PFSK-1 (cell line): ENCODE measurements around the gene ZNF217.

Experiments
- POLR2AphosphoS5 ChIP-seq: IDR thresholded peaks from 2 replicates; pipeline ENCODE4 v1.6.1; 2012; ENCODE audit warnings: low read depth, mild to moderate bottlenecking, control low read depth, low read length, moderate library complexity
- TF ChIP-seq, protein P1 (sequence below), 2 experiments: IDR thresholded peaks; 2 replicates each; pipeline versions ENCODE4 v1.6.1 to v1.8.0; 2011 to 2012; ENCODE audit warnings: low read depth in 2 of 2, low read length in 2 of 2, control low read depth in 1 of 2, inconsistent platforms in 1 of 2, mild to moderate bottlenecking in 1 of 2, moderate library complexity in 1 of 2; ENCODE audit not compliant: insufficient read depth in 1 of 2

DNA sequence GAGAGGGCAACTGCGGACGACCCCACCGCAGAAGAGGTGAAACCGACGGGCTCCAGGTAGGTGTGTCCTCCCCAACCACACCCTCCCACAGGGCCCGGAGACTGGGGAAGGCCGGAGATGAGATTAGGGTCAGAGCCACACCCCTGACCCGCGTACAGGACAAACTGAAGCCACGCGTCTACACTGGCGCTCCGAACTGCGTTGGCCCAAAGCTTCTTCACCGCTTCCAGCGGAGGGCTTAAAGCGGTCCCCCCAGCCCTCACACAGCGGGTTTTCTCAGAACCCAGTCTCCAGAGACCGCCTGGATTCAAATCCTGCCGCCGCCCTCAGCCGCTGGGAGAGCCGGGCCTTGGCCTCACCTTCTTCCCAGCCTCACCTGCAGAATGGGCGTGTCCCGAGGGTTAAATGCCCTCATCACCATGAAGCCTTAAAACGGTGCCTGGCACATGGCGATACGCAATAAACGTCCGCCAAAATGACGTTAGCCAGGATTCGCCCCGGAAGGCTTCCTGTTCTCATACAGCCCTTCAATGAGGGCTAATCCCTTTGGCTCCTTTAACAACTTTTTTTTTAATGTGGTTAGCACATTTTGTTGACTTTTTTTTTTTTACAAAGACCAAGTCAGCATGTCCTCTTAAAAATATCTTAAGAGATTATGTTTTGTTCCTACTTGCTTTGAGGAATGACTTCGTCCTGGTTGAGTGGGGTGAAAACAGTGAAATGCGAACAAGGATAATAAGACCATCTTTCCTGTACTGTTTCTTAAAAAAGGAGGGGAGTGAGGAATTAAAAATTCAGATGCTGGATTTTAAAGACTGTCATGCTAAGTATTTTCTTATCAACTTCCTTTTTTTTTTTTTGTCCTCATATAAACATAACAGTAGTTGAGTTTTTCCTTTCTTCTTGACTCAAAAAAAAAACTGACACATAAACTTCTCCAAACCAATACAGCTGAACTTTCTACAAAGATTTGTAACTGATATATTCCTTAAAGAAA lies 15.1 kb upstream of the ZNF217 start:
- TF ChIP-seq, protein P1, sequence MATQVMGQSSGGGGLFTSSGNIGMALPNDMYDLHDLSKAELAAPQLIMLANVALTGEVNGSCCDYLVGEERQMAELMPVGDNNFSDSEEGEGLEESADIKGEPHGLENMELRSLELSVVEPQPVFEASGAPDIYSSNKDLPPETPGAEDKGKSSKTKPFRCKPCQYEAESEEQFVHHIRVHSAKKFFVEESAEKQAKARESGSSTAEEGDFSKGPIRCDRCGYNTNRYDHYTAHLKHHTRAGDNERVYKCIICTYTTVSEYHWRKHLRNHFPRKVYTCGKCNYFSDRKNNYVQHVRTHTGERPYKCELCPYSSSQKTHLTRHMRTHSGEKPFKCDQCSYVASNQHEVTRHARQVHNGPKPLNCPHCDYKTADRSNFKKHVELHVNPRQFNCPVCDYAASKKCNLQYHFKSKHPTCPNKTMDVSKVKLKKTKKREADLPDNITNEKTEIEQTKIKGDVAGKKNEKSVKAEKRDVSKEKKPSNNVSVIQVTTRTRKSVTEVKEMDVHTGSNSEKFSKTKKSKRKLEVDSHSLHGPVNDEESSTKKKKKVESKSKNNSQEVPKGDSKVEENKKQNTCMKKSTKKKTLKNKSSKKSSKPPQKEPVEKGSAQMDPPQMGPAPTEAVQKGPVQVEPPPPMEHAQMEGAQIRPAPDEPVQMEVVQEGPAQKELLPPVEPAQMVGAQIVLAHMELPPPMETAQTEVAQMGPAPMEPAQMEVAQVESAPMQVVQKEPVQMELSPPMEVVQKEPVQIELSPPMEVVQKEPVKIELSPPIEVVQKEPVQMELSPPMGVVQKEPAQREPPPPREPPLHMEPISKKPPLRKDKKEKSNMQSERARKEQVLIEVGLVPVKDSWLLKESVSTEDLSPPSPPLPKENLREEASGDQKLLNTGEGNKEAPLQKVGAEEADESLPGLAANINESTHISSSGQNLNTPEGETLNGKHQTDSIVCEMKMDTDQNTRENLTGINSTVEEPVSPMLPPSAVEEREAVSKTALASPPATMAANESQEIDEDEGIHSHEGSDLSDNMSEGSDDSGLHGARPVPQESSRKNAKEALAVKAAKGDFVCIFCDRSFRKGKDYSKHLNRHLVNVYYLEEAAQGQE (IDR thresholded peaks at IDR 0.05; ENCODE audit: insufficient read depth in 1 of 2, low read depth in 2 of 2, low read length in 2 of 2): no peak
- no peak for TF ChIP-seq POLR2AphosphoS5
